ENCODE results near the gene ASAH2B.
"Not testable (repeated sequence)": the region's sequence is repeated elsewhere in the genome, so short reads cannot be mapped to it uniquely, and the experiment has no call there.

- not testable (repeated sequence) for TF ChIP-seq CTCF, POLR2A (IDR thresholded peaks at IDR 0.05)
Measured at GRCh38 chr10:50742820-50743219, 3.1 kb downstream of the ASAH2B start.

Data from right lobe of liver (tissue), 4 donors.